Panc1 (cell line): ENCODE measurements around the gene SLC49A4.

Source experiments
- SIN3A ChIP-seq: IDR thresholded peaks from 2 replicates; pipeline ENCODE4 v1.6.1; 2012; ENCODE audit warnings: low read depth, mild to moderate bottlenecking, low read length, moderate library complexity, borderline replicate concordance; ENCODE audit not compliant: insufficient read depth
- TF ChIP-seq, protein P1 (sequence below): fragments of 450-650 bp; IDR thresholded peaks from 2 replicates; pipeline ENCODE4 v1.5.1; 2017; ENCODE audit warnings: mild to moderate bottlenecking

DNA sequence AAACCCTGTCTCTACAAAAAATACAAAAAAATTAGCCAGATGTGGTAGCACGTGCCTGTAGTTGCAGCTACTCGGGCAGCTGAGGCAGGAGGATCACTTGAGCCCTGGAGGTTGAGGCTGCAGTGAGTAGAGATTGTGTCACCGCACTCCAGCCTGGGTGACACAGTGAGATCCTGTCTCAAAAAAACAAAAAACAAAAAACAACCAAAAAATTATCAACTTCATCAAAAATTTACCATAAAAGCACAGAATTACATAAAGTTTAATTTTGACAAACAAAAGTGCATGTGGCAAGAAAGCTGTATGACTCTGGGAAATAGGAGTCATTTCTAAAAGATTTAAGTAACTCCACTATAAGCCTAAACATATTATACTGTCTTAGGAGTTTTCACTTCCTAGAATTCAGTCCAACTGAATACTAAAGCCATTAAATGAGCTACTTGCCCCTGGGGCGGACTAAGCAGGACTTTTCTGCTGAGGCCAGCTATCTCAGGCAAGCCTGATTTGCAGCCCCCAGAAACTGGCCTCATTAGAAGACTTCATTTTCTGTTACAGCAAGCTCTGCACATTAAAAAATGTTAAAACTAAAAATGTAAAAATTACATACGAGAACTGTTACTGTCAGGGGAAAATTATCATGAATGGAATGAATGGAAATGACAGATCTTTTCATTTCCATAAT, 24.2 kb upstream of the SLC49A4 start:
- TF ChIP-seq, protein P1, sequence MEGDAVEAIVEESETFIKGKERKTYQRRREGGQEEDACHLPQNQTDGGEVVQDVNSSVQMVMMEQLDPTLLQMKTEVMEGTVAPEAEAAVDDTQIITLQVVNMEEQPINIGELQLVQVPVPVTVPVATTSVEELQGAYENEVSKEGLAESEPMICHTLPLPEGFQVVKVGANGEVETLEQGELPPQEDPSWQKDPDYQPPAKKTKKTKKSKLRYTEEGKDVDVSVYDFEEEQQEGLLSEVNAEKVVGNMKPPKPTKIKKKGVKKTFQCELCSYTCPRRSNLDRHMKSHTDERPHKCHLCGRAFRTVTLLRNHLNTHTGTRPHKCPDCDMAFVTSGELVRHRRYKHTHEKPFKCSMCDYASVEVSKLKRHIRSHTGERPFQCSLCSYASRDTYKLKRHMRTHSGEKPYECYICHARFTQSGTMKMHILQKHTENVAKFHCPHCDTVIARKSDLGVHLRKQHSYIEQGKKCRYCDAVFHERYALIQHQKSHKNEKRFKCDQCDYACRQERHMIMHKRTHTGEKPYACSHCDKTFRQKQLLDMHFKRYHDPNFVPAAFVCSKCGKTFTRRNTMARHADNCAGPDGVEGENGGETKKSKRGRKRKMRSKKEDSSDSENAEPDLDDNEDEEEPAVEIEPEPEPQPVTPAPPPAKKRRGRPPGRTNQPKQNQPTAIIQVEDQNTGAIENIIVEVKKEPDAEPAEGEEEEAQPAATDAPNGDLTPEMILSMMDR = no peak
- TF ChIP-seq SIN3A = no peak
